Left ventricle myocardium inferior (tissue), 1 donor: ENCODE measurements around the gene IRX2. TPM values are rescaled to one million over a fixed set of nuclear protein-coding genes. Genes with fewer than 3 reads are reported as not detected.

Experiments
- DNase-seq: peaks from one replicate; pipeline ENCODE4 v3.0.0-alpha.2; 2020
- H3K27ac ChIP-seq: fragments of 200-600 bp; replicated peaks from 2 replicates; pipeline ENCODE4 v1.8.0; 2021
- H3K27me3 ChIP-seq: fragments of 200-600 bp; 2 replicates; pipeline ENCODE4 v1.8.0; 2021; ENCODE audit warnings: low read depth
- H3K36me3 ChIP-seq: fragments of 200-600 bp; 2 replicates; pipeline ENCODE4 v1.8.0; 2021
- H3K4me1 ChIP-seq: fragments of 200-600 bp; 2 replicates; pipeline ENCODE4 v1.8.0; 2021
- H3K4me3 ChIP-seq: fragments of 200-600 bp; 2 replicates; pipeline ENCODE4 v1.8.0; 2021; ENCODE audit warnings: mild to moderate bottlenecking, moderate library complexity
- H3K9me3 ChIP-seq: fragments of 200-600 bp; replicated peaks from 2 replicates; pipeline ENCODE4 v1.8.0; 2021
- CTCF ChIP-seq: fragments of 200-600 bp; IDR thresholded peaks from 2 replicates; pipeline ENCODE4 v1.8.0; 2021; ENCODE audit warnings: antibody characterized with exemption, mild to moderate bottlenecking, borderline replicate concordance
- intact Hi-C: fragments of 100-400 bp; cut with micrococcal nuclease; formaldehyde crosslinking; loops from one replicate; pipeline ENCODE4 v1.11.0; 2022
- total RNA-seq: library from RNA; stranded (reverse); fragmentation: NEBNext Ultra II Directional; extraction: Animal tissue kit (Norgen Biotek cat#: 25700); gene quantifications from one replicate; pipeline ENCODE4 v1.2.1, GENCODE V29; 2021
- donor health status: DM: no; HTN: yes; CAD: no; lungs with severe emphysema.

Gene IRX2
- total RNA-seq, 1 donor from 2014 or later = 6.2 TPM

GRCh38 chr5:2704111-2704510, 47.4 kb downstream of the IRX2 start:
- intact Hi-C loops = no loop called here
- TF ChIP-seq CTCF = no peak
- no peaks in the 10 kb centered on the region for H3K9me3 ChIP-seq
- H3K27ac ChIP-seq = no peak overlapping the region
- no peak for DNase-seq
- H3K4me3 ChIP-seq = no peak overlapping the region
- H3K4me1 ChIP-seq = no peaks in the 10 kb centered on the region
- H3K36me3 ChIP-seq = no peaks in the 10 kb centered on the region
- peaks cover 89% of the 10 kb centered on the region for H3K27me3 ChIP-seq

DNA sequence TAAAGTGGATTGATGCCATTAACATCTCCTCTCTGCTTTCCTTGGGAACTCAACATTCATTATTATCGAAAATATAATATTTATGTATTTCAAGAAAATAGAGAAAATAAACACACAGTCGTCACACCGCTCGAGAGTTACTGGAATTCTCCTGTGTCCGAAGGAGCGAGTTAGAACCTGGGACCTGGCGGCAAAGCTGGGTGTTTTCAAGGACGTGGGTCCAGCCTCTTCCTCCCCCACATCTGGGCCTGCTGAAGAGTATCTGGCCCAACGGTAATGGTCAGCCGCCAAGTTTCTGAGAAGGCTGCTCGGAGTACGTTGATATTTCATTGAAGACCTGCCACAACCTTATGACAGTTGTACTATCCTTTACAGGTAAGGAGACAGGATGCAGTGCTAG, 47.9 kb downstream of the IRX2 start:
- no peaks in the 10 kb centered on the region for H3K4me1 ChIP-seq
- H3K27ac ChIP-seq = no peak overlapping the region
- no peaks in the 10 kb centered on the region for H3K36me3 ChIP-seq
- TF ChIP-seq CTCF = no peak
- intact Hi-C loops = no loop called here
- H3K27me3 ChIP-seq = peaks cover 86% of the 10 kb centered on the region
- no peaks in the 10 kb centered on the region for H3K9me3 ChIP-seq
- no peak for DNase-seq
- H3K4me3 ChIP-seq = no peak overlapping the region

- H3K27me3 ChIP-seq = peaks cover 83% of the 10 kb centered on the region
- intact Hi-C loops = no loop called here
Measured at GRCh38 chr5:2703041-2703440, 48.4 kb downstream of the IRX2 start.

DNA sequence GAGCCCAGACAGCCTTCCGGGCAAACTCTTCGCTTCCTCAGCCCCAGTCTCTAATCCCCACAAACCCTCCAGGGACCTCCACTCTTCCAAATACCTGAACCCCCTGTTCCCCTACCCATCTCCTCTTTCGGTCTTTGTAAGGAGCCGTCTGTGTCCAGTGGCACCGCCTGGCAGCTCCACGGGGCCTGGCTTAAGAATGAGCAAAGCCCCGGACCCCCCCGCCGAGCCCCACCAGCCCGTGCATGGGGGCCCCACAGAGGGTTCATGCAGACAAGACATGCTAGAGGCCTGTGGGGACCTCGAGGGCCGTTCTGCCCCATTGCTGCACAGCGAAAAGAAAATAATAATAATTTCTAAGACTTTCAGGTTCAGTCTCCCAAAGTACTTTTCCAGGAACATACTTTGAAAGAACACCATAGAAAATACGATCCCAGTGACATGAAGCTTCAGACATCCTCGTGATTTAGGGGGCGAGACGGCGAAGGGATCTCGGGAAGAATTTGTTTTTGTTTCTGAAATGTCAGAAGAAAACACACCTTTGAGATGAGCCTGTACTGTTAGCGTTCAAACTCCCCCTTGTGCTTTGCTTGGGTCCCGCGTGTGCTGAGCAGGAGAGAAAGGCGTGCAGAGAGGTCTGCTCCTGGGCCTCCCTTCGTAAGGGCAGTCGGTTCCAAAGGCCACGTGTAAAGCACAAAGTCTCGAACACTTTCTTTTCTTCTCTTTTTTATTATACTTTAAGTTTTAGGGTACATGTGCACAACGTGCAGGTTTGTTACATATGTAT, 49.2 kb downstream of the IRX2 start:
- H3K27ac ChIP-seq = no peak overlapping the region
- H3K4me3 ChIP-seq = no peak overlapping the region
- no peaks in the 10 kb centered on the region for H3K4me1 ChIP-seq
- no peaks in the 10 kb centered on the region for H3K36me3 ChIP-seq
- DNase-seq = no peak
- no peaks in the 10 kb centered on the region for H3K9me3 ChIP-seq
- no peak for TF ChIP-seq CTCF
- H3K27me3 ChIP-seq = peaks cover 85% of the 10 kb centered on the region
- intact Hi-C loops = no loop called here

More at GRCh38 chr5:2703041-2703440, 48.4 kb downstream of the IRX2 start:
- no peak overlapping the region for H3K27ac ChIP-seq
- no peaks in the 10 kb centered on the region for H3K36me3 ChIP-seq
- no peaks in the 10 kb centered on the region for H3K9me3 ChIP-seq
- TF ChIP-seq CTCF = no peak
- H3K4me1 ChIP-seq = no peaks in the 10 kb centered on the region
- DNase-seq = no peak
- no peak overlapping the region for H3K4me3 ChIP-seq

DNA sequence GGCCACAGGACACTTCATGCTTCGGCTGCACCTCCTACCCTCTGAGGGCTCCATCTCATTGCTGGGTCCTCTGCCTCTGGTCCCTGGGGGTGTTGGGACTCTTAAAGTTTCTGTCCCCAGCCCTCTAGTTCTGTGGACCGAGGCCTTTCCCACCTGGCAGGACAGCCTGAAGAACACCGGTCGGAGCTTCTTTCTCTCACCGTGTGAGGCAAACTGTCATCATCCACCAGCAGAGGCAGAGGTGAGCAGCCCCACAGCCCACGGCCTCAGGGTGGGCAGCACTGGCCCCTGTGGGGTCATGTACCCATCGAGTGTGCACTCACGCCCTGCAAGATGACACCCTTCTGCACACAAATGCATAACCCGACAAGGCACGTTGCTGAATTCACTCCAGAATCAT, 49.9 kb downstream of the IRX2 start:
- DNase-seq = no peak
- Histone ChIP-seq H3K4me3 (no peak overlapping the region), H3K27ac (no peak overlapping the region), H3K4me1 (no peaks in the 10 kb centered on the region), H3K27me3 (peaks cover 80% of the 10 kb centered on the region), H3K9me3 (no peaks in the 10 kb centered on the region), H3K36me3 (no peaks in the 10 kb centered on the region)
- intact Hi-C loops = no loop called here
- no peak for TF ChIP-seq CTCF
